Erythroblast (primary cell): ENCODE results near the gene MAPRE2.

Source experiments
- GATA1 ChIP-seq: IDR thresholded peaks from 2 replicates; pipeline ENCODE4 v1.6.1; 2011; ENCODE audit warnings: low read depth, mild to moderate bottlenecking, control low read depth, low read length, moderate library complexity
- POLR2A ChIP-seq: IDR thresholded peaks from 2 replicates; pipeline ENCODE4 v1.6.1; 2011; ENCODE audit warnings: mild to moderate bottlenecking, low read length

- TF ChIP-seq POLR2A (no peak), GATA1 (no peak)
Measured at GRCh38 chr18:35116784-35117318, 75.6 kb downstream of the MAPRE2 start.
